Astrocyte (in vitro differentiated cells and primary cell): ENCODE measurements around the gene CPNE1. TPM values are rescaled to one million over a fixed set of nuclear protein-coding genes. Genes with fewer than 3 reads are reported as not detected.

ENCODE experiments used
- DNase-seq: peaks from one replicate; pipeline ENCODE4 v3.0.0-alpha.2; 2010; ENCODE audit warnings: low read depth
- FAIRE-seq: peaks from 2 replicates; lab custom pipeline; 2011; peaks lifted over from hg19 to GRCh38; lab: Jason Lieb, UNC
- H2AFZ ChIP-seq: 2 replicates; pipeline ENCODE4 v1.6.0; 2012; ENCODE audit warnings: low read depth, low read length, inconsistent platforms
- H3K27ac ChIP-seq: 2 replicates; pipeline ENCODE4 v1.5.1; 2011; ENCODE audit warnings: low read depth, low read length, inconsistent platforms
- H3K27me3 ChIP-seq: 2 replicates; pipeline ENCODE4 v1.6.0; 2011; ENCODE audit warnings: low read length, inconsistent platforms; ENCODE audit not compliant: insufficient read depth
- H3K36me3 ChIP-seq: 2 replicates; pipeline ENCODE4 v1.5.1; 2011; ENCODE audit warnings: low read length, inconsistent platforms; ENCODE audit not compliant: insufficient read depth
- H3K4me1 ChIP-seq: 2 replicates; pipeline ENCODE4 v1.5.1; 2011; ENCODE audit warnings: low read length, inconsistent platforms; ENCODE audit not compliant: insufficient read depth
- H3K4me2 ChIP-seq: 2 replicates; pipeline ENCODE4 v1.6.0; 2012; ENCODE audit warnings: low read length, inconsistent platforms
- H3K4me3 ChIP-seq: 2 replicates; pipeline ENCODE4 v1.5.1; 2011; ENCODE audit warnings: low read depth, mild to moderate bottlenecking, low read length, inconsistent platforms; ENCODE audit not compliant: insufficient read depth
- H3K79me2 ChIP-seq: 2 replicates; pipeline ENCODE4 v1.6.0; 2012; ENCODE audit warnings: mild to moderate bottlenecking, low read length, inconsistent platforms; ENCODE audit not compliant: insufficient read depth
- H3K9ac ChIP-seq: 2 replicates; pipeline ENCODE4 v1.6.0; 2012; ENCODE audit warnings: mild to moderate bottlenecking, low read length, inconsistent platforms
- H3K9me3 ChIP-seq: 2 replicates; pipeline ENCODE4 v1.5.1; 2012; ENCODE audit warnings: low read depth, mild to moderate bottlenecking, low read length, inconsistent platforms; ENCODE audit not compliant: insufficient read depth
- H4K20me1 ChIP-seq: 2 replicates; pipeline ENCODE4 v1.6.0; 2012; ENCODE audit warnings: low read length, inconsistent platforms; ENCODE audit not compliant: insufficient read depth
- H3K27ac Mint-ChIP-seq: one replicate; pipeline ENCODE4 v1.8.0; 2021; ENCODE audit warnings: mild to moderate bottlenecking, mixed read lengths; ENCODE audit not compliant: unreplicated experiment
- H3K27me3 Mint-ChIP-seq: one replicate; pipeline ENCODE4 v1.8.0; 2021; ENCODE audit warnings: low read depth, mixed read lengths; ENCODE audit not compliant: unreplicated experiment
- H3K36me3 Mint-ChIP-seq: one replicate; pipeline ENCODE4 v1.8.0; 2021; ENCODE audit warnings: low read depth, mixed read lengths; ENCODE audit not compliant: unreplicated experiment
- H3K4me1 Mint-ChIP-seq: one replicate; pipeline ENCODE4 v1.8.0; 2021; ENCODE audit warnings: low read depth, mixed read lengths; ENCODE audit not compliant: unreplicated experiment
- H3K4me3 Mint-ChIP-seq: one replicate; pipeline ENCODE4 v1.8.0; 2021; ENCODE audit warnings: mild to moderate bottlenecking, moderate library complexity, mixed read lengths; ENCODE audit not compliant: unreplicated experiment
- H3K9me3 Mint-ChIP-seq: one replicate; pipeline ENCODE4 v1.8.0; 2021; ENCODE audit warnings: mild to moderate bottlenecking, mixed read lengths; ENCODE audit not compliant: unreplicated experiment
- EZH2 ChIP-seq: IDR thresholded peaks from 2 replicates; pipeline ENCODE4 v1.6.1; 2012; ENCODE audit warnings: mild to moderate bottlenecking, low read length, inconsistent platforms; ENCODE audit not compliant: insufficient read depth
- total RNA-seq: library from RNA; stranded (reverse); gene quantifications from 2 replicates; pipeline ENCODE4 v1.2.1, GENCODE V29; 2021
- TF ChIP-seq, protein P1 (sequence below): IDR thresholded peaks from 2 replicates; pipeline ENCODE4 v1.5.1; 2011; ENCODE audit warnings: low read depth, mild to moderate bottlenecking, inconsistent platforms, low read length, moderate library complexity; ENCODE audit not compliant: insufficient read depth

Gene CPNE1
- total RNA-seq, 1 donor from 2014 or later: 194 TPM

DNA sequence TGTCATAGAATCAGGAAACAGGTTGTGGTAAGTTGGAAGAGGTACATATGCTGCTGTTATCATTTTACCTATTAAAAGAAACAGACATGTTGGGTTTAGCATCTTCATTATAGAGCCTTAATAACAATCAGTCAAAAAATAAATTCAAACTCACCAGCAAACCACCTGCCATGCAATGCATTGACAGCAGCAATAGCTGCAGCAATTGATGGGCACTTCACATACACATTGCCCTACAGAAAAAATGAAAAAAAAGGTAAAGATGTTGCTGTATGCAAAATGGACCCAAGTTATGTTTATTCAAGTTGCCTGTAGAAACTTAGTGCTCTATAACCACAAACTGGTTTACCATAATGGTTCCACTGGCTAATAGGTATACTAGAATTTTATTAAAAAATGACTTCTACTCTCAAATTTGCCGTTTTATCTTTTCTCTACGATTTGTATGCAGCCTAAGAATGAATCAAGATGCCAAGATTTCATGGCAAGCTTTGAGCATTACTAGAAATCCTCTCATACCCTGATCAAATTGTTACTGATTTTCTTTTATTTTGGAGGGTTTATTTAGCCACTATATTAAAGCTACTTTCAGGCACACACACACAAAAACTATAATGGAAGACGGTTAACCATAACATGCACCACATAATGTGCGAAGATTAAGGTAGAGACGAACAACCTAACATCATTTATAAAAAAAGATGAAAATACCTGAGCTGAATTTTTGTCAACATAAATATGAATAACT lies 40.0 kb upstream of the CPNE1 start:
- H3K4me3 Mint-ChIP-seq: peak overlapping the region; percentile 47
- no peak overlapping the region for H3K27ac ChIP-seq
- no peak overlapping the region for H3K4me2 ChIP-seq
- peaks cover 16% of the 10 kb centered on the region for H3K4me1 Mint-ChIP-seq
- peaks cover 89% of the 10 kb centered on the region for H4K20me1 ChIP-seq
- no peak for FAIRE-seq
- H3K36me3 Mint-ChIP-seq: peaks cover 11% of the 10 kb centered on the region
- H3K36me3 ChIP-seq: peaks cover 72% of the 10 kb centered on the region
- no peak overlapping the region for H3K4me3 ChIP-seq
- H3K4me1 ChIP-seq: peaks cover 6% of the 10 kb centered on the region
- DNase-seq: no peak
- H3K9ac ChIP-seq: no peak overlapping the region
- H3K79me2 ChIP-seq: peaks cover 84% of the 10 kb centered on the region
- no peaks in the 10 kb centered on the region for H3K9me3 ChIP-seq
- H3K27me3 ChIP-seq: no peaks in the 10 kb centered on the region
- H2AFZ ChIP-seq: no peak overlapping the region
- H3K27ac Mint-ChIP-seq: no peak overlapping the region
- H3K27me3 Mint-ChIP-seq: no peaks in the 10 kb centered on the region
- H3K9me3 Mint-ChIP-seq: no peaks in the 10 kb centered on the region
- TF ChIP-seq, protein P1, sequence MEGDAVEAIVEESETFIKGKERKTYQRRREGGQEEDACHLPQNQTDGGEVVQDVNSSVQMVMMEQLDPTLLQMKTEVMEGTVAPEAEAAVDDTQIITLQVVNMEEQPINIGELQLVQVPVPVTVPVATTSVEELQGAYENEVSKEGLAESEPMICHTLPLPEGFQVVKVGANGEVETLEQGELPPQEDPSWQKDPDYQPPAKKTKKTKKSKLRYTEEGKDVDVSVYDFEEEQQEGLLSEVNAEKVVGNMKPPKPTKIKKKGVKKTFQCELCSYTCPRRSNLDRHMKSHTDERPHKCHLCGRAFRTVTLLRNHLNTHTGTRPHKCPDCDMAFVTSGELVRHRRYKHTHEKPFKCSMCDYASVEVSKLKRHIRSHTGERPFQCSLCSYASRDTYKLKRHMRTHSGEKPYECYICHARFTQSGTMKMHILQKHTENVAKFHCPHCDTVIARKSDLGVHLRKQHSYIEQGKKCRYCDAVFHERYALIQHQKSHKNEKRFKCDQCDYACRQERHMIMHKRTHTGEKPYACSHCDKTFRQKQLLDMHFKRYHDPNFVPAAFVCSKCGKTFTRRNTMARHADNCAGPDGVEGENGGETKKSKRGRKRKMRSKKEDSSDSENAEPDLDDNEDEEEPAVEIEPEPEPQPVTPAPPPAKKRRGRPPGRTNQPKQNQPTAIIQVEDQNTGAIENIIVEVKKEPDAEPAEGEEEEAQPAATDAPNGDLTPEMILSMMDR: no peak
- TF ChIP-seq EZH2: no peak

DNA sequence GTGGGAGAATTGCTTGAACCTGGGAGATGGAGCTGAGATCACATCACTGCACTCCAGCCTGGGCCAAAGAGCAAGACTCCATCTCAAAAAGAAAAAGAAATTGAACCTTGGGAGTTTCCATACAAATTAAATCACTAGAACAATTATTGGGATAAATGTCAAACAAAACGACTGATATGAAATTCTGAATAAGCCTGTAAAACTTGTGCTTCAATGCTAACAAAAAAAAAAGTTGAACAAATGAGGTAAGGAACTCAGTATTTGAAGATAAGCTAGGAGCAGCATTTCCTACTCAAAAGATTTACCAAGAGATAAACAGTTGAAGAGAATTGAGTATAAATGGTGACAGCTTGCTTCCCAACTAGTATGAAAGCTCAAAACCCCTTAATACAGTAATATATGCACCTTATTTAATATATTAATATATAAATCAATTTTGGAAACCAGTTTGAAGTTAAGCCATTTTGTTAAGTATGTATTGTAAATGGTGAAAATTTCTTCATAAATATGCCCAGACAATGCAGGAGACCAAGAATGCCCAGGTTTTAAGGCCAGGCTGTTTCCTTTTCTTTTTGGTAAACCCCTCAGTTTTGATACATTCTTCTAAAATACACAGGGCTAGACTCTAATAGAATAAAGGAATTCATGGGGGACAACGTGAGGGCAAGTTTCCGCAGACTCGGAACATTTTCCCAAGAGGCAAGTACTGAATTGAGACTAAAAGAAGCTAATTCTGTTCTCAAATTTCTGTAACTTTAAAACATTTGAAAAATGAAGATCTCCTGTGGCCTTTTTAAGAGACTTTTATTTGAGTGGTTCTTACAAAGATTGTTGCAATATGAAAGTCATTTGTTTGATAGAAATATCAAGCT lies 38.4 kb upstream of the CPNE1 start:
- H3K4me3 ChIP-seq: no peak overlapping the region
- H3K4me2 ChIP-seq: no peak overlapping the region
- peaks cover 74% of the 10 kb centered on the region for H4K20me1 ChIP-seq
- H3K4me1 ChIP-seq: peaks cover 13% of the 10 kb centered on the region
- FAIRE-seq: no peak
- Mint-ChIP-seq H3K9me3 (no peaks in the 10 kb centered on the region), H3K27me3 (no peaks in the 10 kb centered on the region), H3K27ac (peak overlapping the region; percentile 82), H3K4me3 (no peak overlapping the region), H3K4me1 (peaks cover 17% of the 10 kb centered on the region), H3K36me3 (peaks cover 14% of the 10 kb centered on the region)
- H3K79me2 ChIP-seq: peaks cover 79% of the 10 kb centered on the region
- no peak for TF ChIP-seq EZH2
- TF ChIP-seq, protein P1: no peak
- no peak overlapping the region for H3K27ac ChIP-seq
- peaks cover 58% of the 10 kb centered on the region for H3K36me3 ChIP-seq
- no peaks in the 10 kb centered on the region for H3K27me3 ChIP-seq
- H3K9me3 ChIP-seq: no peaks in the 10 kb centered on the region
- no peak for DNase-seq
- no peak overlapping the region for H3K9ac ChIP-seq
- no peak overlapping the region for H2AFZ ChIP-seq
